Erythroblast (primary cell): ENCODE measurements around the gene FLT1.

ENCODE experiments used
- GATA1 ChIP-seq: IDR thresholded peaks from 2 replicates; pipeline ENCODE4 v1.6.1; 2011; ENCODE audit warnings: low read depth, mild to moderate bottlenecking, control low read depth, low read length, moderate library complexity
- POLR2A ChIP-seq: IDR thresholded peaks from 2 replicates; pipeline ENCODE4 v1.6.1; 2011; ENCODE audit warnings: mild to moderate bottlenecking, low read length

- no peak for TF ChIP-seq POLR2A
- no peak for TF ChIP-seq GATA1
Measured at GRCh38 chr13:28467034-28467433, 27.9 kb downstream of the FLT1 start.
